ENCODE measurements around the gene POLR3A.

The POLR3A gene

GRCh38 chr10:78063236-78063635 lies 33.9 kb upstream of the POLR3A start:
- Mint-ChIP-seq H3K4me1 (no peaks in the 10 kb centered on the region), H3K4me3 (no peak overlapping the region), H3K9me3 (no peaks in the 10 kb centered on the region), H3K36me3 (no peaks in the 10 kb centered on the region), H3K27me3 (peaks cover 7% of the 10 kb centered on the region), H3K27ac (no peak overlapping the region)
- DNase-seq (ENCODE audit: low spot score in 2 of 2) (no peak), ATAC-seq (ENCODE audit: low read depth) (no peak)

GRCh38 chr10:78062296-78062695 lies 33.0 kb upstream of the POLR3A start:
- ATAC-seq (ENCODE audit: low read depth) (no peak), DNase-seq (ENCODE audit: low spot score in 2 of 2) (no peak)
- Mint-ChIP-seq H3K4me3 (no peak overlapping the region), H3K27ac (no peak overlapping the region), H3K9me3 (no peaks in the 10 kb centered on the region), H3K4me1 (no peaks in the 10 kb centered on the region), H3K36me3 (no peaks in the 10 kb centered on the region), H3K27me3 (peaks cover 7% of the 10 kb centered on the region)

GRCh38 chr10:78059906-78060702 lies 30.8 kb upstream of the POLR3A start:
- H3K27me3 Mint-ChIP-seq: peaks cover 6% of the 10 kb centered on the region
- H3K36me3 Mint-ChIP-seq: no peaks in the 10 kb centered on the region
- no peaks in the 10 kb centered on the region for H3K4me1 Mint-ChIP-seq
- H3K4me3 Mint-ChIP-seq: no peak overlapping the region
- DNase-seq (ENCODE audit: low spot score in 2 of 2) (no peak), ATAC-seq (ENCODE audit: low read depth) (no peak)
- H3K9me3 Mint-ChIP-seq: no peaks in the 10 kb centered on the region
- H3K27ac Mint-ChIP-seq: no peak overlapping the region

- ATAC-seq (ENCODE audit: low read depth): no peak
- no peaks in the 10 kb centered on the region for H3K4me1 Mint-ChIP-seq
- H3K9me3 Mint-ChIP-seq: no peaks in the 10 kb centered on the region
Observed at GRCh38 chr10:78058562-78058961, 29.2 kb upstream of the POLR3A start.

GRCh38 chr10:78053211-78053868 lies 24.0 kb upstream of the POLR3A start:
- Mint-ChIP-seq H3K9me3 (no peaks in the 10 kb centered on the region), H3K36me3 (peaks cover 2% of the 10 kb centered on the region), H3K27ac (no peak overlapping the region), H3K27me3 (no peaks in the 10 kb centered on the region), H3K4me1 (no peaks in the 10 kb centered on the region), H3K4me3 (no peak overlapping the region)
- ATAC-seq (ENCODE audit: low read depth) (no peak), DNase-seq (ENCODE audit: low spot score in 2 of 2) (no peak)

More at GRCh38 chr10:78058562-78058961, 29.2 kb upstream of the POLR3A start:
- H3K4me3 Mint-ChIP-seq: no peak overlapping the region
- H3K27ac Mint-ChIP-seq: no peak overlapping the region
- no peak for DNase-seq (ENCODE audit: low spot score in 2 of 2)
- H3K27me3 Mint-ChIP-seq: peaks cover 6% of the 10 kb centered on the region
- peaks cover 2% of the 10 kb centered on the region for H3K36me3 Mint-ChIP-seq

GRCh38 chr10:78049851-78050250 lies 20.5 kb upstream of the POLR3A start:
- Mint-ChIP-seq H3K4me1 (peaks cover 10% of the 10 kb centered on the region), H3K36me3 (peaks cover 2% of the 10 kb centered on the region), H3K27ac (no peak overlapping the region), H3K27me3 (no peaks in the 10 kb centered on the region), H3K9me3 (no peaks in the 10 kb centered on the region), H3K4me3 (no peak overlapping the region)
- ATAC-seq (ENCODE audit: low read depth) (no peak), DNase-seq (ENCODE audit: low spot score in 2 of 2) (no peak)

- peaks cover 18% of the 10 kb centered on the region for H3K4me1 Mint-ChIP-seq
- peaks cover 7% of the 10 kb centered on the region for H3K36me3 Mint-ChIP-seq
- no peaks in the 10 kb centered on the region for H3K9me3 Mint-ChIP-seq
- peak; percentile 76 to 86 for DNase-seq (ENCODE audit: low spot score in 2 of 2)
- H3K4me3 Mint-ChIP-seq: no peak overlapping the region
- H3K27ac Mint-ChIP-seq: no peak overlapping the region
- no peaks in the 10 kb centered on the region for H3K27me3 Mint-ChIP-seq
- ATAC-seq (ENCODE audit: low read depth): peak; percentile 79
Observed at GRCh38 chr10:78047314-78047891, 18.1 kb upstream of the POLR3A start.

GRCh38 chr10:78046711-78047269 lies 17.5 kb upstream of the POLR3A start:
- H3K27ac Mint-ChIP-seq: no peak overlapping the region
- peaks cover 18% of the 10 kb centered on the region for H3K4me1 Mint-ChIP-seq
- H3K36me3 Mint-ChIP-seq: peaks cover 11% of the 10 kb centered on the region
- H3K9me3 Mint-ChIP-seq: no peaks in the 10 kb centered on the region
- H3K4me3 Mint-ChIP-seq: no peak overlapping the region
- H3K27me3 Mint-ChIP-seq: no peaks in the 10 kb centered on the region
- DNase-seq (ENCODE audit: low spot score in 2 of 2) (no peak), ATAC-seq (ENCODE audit: low read depth) (no peak)

GRCh38 chr10:78045856-78046255 lies 16.5 kb upstream of the POLR3A start:
- Mint-ChIP-seq H3K27me3 (no peaks in the 10 kb centered on the region), H3K9me3 (no peaks in the 10 kb centered on the region), H3K27ac (no peak overlapping the region), H3K4me1 (peaks cover 26% of the 10 kb centered on the region), H3K4me3 (no peak overlapping the region), H3K36me3 (peaks cover 21% of the 10 kb centered on the region)
- ATAC-seq (ENCODE audit: low read depth) (no peak), DNase-seq (ENCODE audit: low spot score in 2 of 2) (no peak)

GRCh38 chr10:78045237-78045636 lies 15.9 kb upstream of the POLR3A start:
- DNase-seq (ENCODE audit: low spot score in 2 of 2): peak in 1 of 2 donors; percentile 11
- ATAC-seq (ENCODE audit: low read depth): peak; percentile 74
- Mint-ChIP-seq H3K36me3 (peaks cover 24% of the 10 kb centered on the region), H3K9me3 (no peaks in the 10 kb centered on the region), H3K27me3 (no peaks in the 10 kb centered on the region), H3K4me3 (no peak overlapping the region), H3K27ac (no peak overlapping the region), H3K4me1 (peaks cover 28% of the 10 kb centered on the region)

- no peaks in the 10 kb centered on the region for H3K27me3 Mint-ChIP-seq
- H3K4me1 Mint-ChIP-seq: peaks cover 31% of the 10 kb centered on the region
- H3K36me3 Mint-ChIP-seq: peaks cover 26% of the 10 kb centered on the region
- H3K9me3 Mint-ChIP-seq: no peaks in the 10 kb centered on the region
- no peak overlapping the region for H3K4me3 Mint-ChIP-seq
- DNase-seq (ENCODE audit: low spot score in 2 of 2) (no peak), ATAC-seq (ENCODE audit: low read depth) (no peak)
- no peak overlapping the region for H3K27ac Mint-ChIP-seq
Observed at GRCh38 chr10:78044699-78045098, 15.4 kb upstream of the POLR3A start.

- DNase-seq (ENCODE audit: low spot score in 2 of 2) (no peak), ATAC-seq (ENCODE audit: low read depth) (no peak)
- H3K36me3 Mint-ChIP-seq: peaks cover 30% of the 10 kb centered on the region
- peaks cover 31% of the 10 kb centered on the region for H3K4me1 Mint-ChIP-seq
- H3K9me3 Mint-ChIP-seq: no peaks in the 10 kb centered on the region
- no peaks in the 10 kb centered on the region for H3K27me3 Mint-ChIP-seq
- no peak overlapping the region for H3K4me3 Mint-ChIP-seq
- H3K27ac Mint-ChIP-seq: peak overlapping the region; percentile 73
Observed at GRCh38 chr10:78044179-78044578, 14.9 kb upstream of the POLR3A start.

- Mint-ChIP-seq H3K4me3 (no peak overlapping the region), H3K36me3 (peaks cover 31% of the 10 kb centered on the region), H3K27ac (peak overlapping the region; percentile 73), H3K27me3 (no peaks in the 10 kb centered on the region), H3K4me1 (peaks cover 36% of the 10 kb centered on the region), H3K9me3 (no peaks in the 10 kb centered on the region)
- no peak for DNase-seq (ENCODE audit: low spot score in 2 of 2)
- no peak for ATAC-seq (ENCODE audit: low read depth)
Observed at GRCh38 chr10:78042752-78043104, 13.4 kb upstream of the POLR3A start.

GRCh38 chr10:78042058-78042751 lies 12.9 kb upstream of the POLR3A start:
- Mint-ChIP-seq H3K27ac (peak overlapping the region; percentile 73), H3K4me1 (peaks cover 34% of the 10 kb centered on the region), H3K9me3 (no peaks in the 10 kb centered on the region), H3K27me3 (no peaks in the 10 kb centered on the region), H3K4me3 (no peak overlapping the region), H3K36me3 (peaks cover 31% of the 10 kb centered on the region)
- no peak for DNase-seq (ENCODE audit: low spot score in 2 of 2)
- no peak for ATAC-seq (ENCODE audit: low read depth)

All from memory B cell (primary cell).